ENCODE measurements around the gene ASNS.

DNA sequence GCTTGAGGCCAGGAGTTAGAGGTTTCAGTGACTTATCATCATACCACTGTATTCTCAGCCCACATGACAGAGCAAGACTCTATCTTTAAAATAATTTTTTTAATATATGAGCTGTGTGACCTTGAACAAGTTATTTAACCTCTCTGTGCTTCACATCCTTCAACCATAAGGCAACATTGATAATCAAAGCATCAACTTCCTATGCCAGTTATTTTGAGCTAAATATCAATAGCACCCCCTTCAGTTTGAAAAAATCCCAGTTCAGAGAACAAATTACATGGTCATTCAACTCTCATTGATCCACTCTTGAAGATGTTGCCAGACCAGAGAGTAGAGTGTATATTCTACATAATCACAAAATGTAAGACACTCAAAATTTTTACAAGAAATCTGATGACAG, 53.0 kb downstream of the ASNS start:
- TF ChIP-seq POLR2AphosphoS5 (IDR thresholded peaks at IDR 0.05; ENCODE audit: low read depth, low read length) (no peak), TAF1 (IDR thresholded peaks at IDR 0.05; ENCODE audit: borderline replicate concordance, insufficient read depth, low read length) (no peak), SIN3A (IDR thresholded peaks at IDR 0.05; ENCODE audit: borderline replicate concordance, insufficient read depth, low read length) (no peak), FOXP2 (optimal IDR thresholded peaks at IDR 0.05; ENCODE audit: borderline replicate concordance, extremely low read depth, extremely low read length, insufficient read depth) (no peak)
- TF ChIP-seq, protein P1, sequence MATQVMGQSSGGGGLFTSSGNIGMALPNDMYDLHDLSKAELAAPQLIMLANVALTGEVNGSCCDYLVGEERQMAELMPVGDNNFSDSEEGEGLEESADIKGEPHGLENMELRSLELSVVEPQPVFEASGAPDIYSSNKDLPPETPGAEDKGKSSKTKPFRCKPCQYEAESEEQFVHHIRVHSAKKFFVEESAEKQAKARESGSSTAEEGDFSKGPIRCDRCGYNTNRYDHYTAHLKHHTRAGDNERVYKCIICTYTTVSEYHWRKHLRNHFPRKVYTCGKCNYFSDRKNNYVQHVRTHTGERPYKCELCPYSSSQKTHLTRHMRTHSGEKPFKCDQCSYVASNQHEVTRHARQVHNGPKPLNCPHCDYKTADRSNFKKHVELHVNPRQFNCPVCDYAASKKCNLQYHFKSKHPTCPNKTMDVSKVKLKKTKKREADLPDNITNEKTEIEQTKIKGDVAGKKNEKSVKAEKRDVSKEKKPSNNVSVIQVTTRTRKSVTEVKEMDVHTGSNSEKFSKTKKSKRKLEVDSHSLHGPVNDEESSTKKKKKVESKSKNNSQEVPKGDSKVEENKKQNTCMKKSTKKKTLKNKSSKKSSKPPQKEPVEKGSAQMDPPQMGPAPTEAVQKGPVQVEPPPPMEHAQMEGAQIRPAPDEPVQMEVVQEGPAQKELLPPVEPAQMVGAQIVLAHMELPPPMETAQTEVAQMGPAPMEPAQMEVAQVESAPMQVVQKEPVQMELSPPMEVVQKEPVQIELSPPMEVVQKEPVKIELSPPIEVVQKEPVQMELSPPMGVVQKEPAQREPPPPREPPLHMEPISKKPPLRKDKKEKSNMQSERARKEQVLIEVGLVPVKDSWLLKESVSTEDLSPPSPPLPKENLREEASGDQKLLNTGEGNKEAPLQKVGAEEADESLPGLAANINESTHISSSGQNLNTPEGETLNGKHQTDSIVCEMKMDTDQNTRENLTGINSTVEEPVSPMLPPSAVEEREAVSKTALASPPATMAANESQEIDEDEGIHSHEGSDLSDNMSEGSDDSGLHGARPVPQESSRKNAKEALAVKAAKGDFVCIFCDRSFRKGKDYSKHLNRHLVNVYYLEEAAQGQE (IDR thresholded peaks at IDR 0.05; ENCODE audit: insufficient read depth in 1 of 2, low read depth in 2 of 2, low read length in 2 of 2): no peak

Data from PFSK-1 (cell line).